ENCODE results near the gene WDR81.

- TF ChIP-seq, protein P1, sequence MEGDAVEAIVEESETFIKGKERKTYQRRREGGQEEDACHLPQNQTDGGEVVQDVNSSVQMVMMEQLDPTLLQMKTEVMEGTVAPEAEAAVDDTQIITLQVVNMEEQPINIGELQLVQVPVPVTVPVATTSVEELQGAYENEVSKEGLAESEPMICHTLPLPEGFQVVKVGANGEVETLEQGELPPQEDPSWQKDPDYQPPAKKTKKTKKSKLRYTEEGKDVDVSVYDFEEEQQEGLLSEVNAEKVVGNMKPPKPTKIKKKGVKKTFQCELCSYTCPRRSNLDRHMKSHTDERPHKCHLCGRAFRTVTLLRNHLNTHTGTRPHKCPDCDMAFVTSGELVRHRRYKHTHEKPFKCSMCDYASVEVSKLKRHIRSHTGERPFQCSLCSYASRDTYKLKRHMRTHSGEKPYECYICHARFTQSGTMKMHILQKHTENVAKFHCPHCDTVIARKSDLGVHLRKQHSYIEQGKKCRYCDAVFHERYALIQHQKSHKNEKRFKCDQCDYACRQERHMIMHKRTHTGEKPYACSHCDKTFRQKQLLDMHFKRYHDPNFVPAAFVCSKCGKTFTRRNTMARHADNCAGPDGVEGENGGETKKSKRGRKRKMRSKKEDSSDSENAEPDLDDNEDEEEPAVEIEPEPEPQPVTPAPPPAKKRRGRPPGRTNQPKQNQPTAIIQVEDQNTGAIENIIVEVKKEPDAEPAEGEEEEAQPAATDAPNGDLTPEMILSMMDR (IDR thresholded peaks at IDR 0.05) = no peak
- TF ChIP-seq POLR2A (IDR thresholded peaks at IDR 0.05) = peak; percentile 57
Observed at GRCh38 chr17:1764284-1764683, 39.8 kb downstream of the WDR81 start.

Measured in right lobe of liver (tissue), 4 donors.